HG03175 (cell line): ENCODE results near the gene MARVELD2.

ENCODE experiments used
- ATAC-seq: cut with Tn5 transposase; IDR thresholded peaks from one replicate; pipeline ENCODE4 v1.9.1; 2021; ENCODE audit warnings: mild to moderate bottlenecking, moderate library complexity; ENCODE audit not compliant: unreplicated experiment

The MARVELD2 gene

GRCh38 chr5:69492391-69492922 is 77.5 kb downstream of the MARVELD2 start, which contains the start of gene OCLN:
TSS of gene OCLN (plus strand) at chr5:69492790. CDS start at chr5:69504245, 11,455 bp downstream.
- peak; percentile 31 for ATAC-seq

- peak; percentile 49 for ATAC-seq
These were observed 78.0 kb downstream of the MARVELD2 start for GRCh38 chr5:69492923-69493395.

GRCh38 chr5:69493396-69494133 is 78.6 kb downstream of the MARVELD2 start:
- peak; percentile 37 for ATAC-seq
